OCI-LY3 (cell line): ENCODE data around the gene SNTB2.

Source experiments
- H2AFZ ChIP-seq: fragments of 200-600, 300-600 bp; shearing (Covaris generic); 2 replicates; pipeline ENCODE4 v1.6.0; 2014; ENCODE audit warnings: antibody characterized with exemption, low read depth, low read length
- H3K27ac ChIP-seq: fragments of 200-600, 300-600 bp; sonication (generic); 2 replicates; pipeline ENCODE4 v1.5.1; 2014; ENCODE audit warnings: mild to moderate bottlenecking, low read length, moderate library complexity, mixed read lengths
- H3K27me3 ChIP-seq: fragments of 200-600, 300-600 bp; sonication (generic); 2 replicates; pipeline ENCODE4 v1.6.1; 2014; ENCODE audit warnings: low read depth, low read length, mixed read lengths
- H3K36me3 ChIP-seq: fragments of 200-600, 300-600 bp; sonication (generic); replicated peaks from 2 replicates; pipeline ENCODE3; 2014; ENCODE audit warnings: low read depth, low read length, mixed read lengths
- H3K4me1 ChIP-seq: fragments of 300-600, 200-600 bp; sonication (generic); 2 replicates; pipeline ENCODE4 v1.6.1; 2014; ENCODE audit warnings: low read length, mixed read lengths
- H3K4me2 ChIP-seq: fragments of 200-600, 300-600 bp; sonication (generic); 2 replicates; pipeline ENCODE4 v1.6.1; 2014; ENCODE audit warnings: low read length, mixed read lengths
- H3K4me3 ChIP-seq: fragments of 300-600, 200-600 bp; sonication (generic); 2 replicates; pipeline ENCODE4 v1.5.1; 2014; ENCODE audit warnings: antibody characterized with exemption, mild to moderate bottlenecking, low read length, moderate library complexity
- H3K79me2 ChIP-seq: fragments of 300-600, 200-600 bp; shearing (Covaris generic); 2 replicates; pipeline ENCODE4 v1.6.1; 2014; ENCODE audit warnings: mild to moderate bottlenecking, low read length, mixed read lengths
- H3K9ac ChIP-seq: fragments of 300-600, 200-600 bp; shearing (Covaris generic); 2 replicates; pipeline ENCODE4 v1.6.0; 2014; ENCODE audit warnings: mild to moderate bottlenecking, low read length, moderate library complexity
- H3K9me3 ChIP-seq: fragments of 200-600, 300-600 bp; shearing (Covaris generic); 2 replicates; pipeline ENCODE4 v1.6.1; 2014; ENCODE audit warnings: low read length, mixed read lengths; ENCODE audit not compliant: insufficient read depth
- H4K20me1 ChIP-seq: fragments of 200-600, 300-600 bp; sonication (generic); 2 replicates; pipeline ENCODE4 v1.6.1; 2016; ENCODE audit warnings: low read length, mixed read lengths; ENCODE audit not compliant: insufficient read depth
- CTCF ChIP-seq: fragments of 200-600, 300-600 bp; sonication (generic); IDR thresholded peaks from 2 replicates; pipeline ENCODE4 v1.5.1; 2014; ENCODE audit warnings: antibody characterized with exemption, low read length, low read depth
- EZH2phosphoT487 ChIP-seq: fragments of 200-600 bp; shearing (Covaris generic); IDR thresholded peaks from 2 replicates; pipeline ENCODE4 v1.6.1; 2018; ENCODE audit warnings: antibody characterized with exemption, mixed run types, low read depth

Gene SNTB2

GRCh38 chr16:69171325-69172084 is 15.5 kb upstream of the SNTB2 start:
- Histone ChIP-seq H3K27ac (peak overlapping the region; percentile 42), H2AFZ (no peak overlapping the region), H3K4me2 (peak overlapping the region; percentile 33)

DNA sequence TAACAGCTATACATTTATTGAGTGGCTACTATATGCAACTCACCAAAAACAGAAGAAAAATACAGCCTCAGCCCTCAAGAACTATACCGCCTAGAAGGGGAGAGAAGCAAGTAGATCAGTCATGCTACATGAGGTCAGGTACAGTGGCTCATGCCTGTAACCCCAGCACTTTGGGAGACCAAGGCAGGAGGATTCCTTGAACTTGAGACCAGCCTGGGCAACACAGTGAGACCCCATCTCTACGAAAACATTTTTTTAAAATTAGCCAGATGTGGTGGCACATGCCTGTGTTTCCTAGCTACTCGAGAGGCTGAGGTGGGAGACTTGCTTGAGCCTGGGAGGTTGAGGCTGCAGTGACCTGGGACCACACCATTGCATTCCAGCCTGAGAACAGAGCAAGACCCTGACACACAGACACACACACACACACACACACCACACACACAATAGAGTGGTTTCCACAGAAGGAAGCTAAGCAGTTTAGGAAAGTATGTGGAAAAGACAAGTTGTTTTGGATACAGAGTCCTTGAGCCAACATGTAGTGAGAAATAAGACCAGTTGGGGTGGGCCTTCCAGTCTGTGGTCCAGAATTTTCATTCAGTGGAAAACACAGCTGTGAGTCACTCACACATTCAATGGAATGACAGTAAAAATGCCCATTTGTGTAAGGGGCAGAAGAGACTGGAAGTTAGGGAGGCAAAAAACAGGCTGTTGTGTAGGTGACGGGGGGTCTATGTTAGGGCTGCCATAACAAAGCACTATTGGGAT is 10.7 kb upstream of the SNTB2 start:
- Histone ChIP-seq H4K20me1 (no peaks in the 10 kb centered on the region), H3K9ac (no peak overlapping the region), H3K36me3 (peaks cover 5% of the 10 kb centered on the region), H3K27ac (no peak overlapping the region), H3K27me3 (no peaks in the 10 kb centered on the region), H3K79me2 (no peaks in the 10 kb centered on the region), H3K4me3 (no peak overlapping the region), H3K4me1 (peaks cover 5% of the 10 kb centered on the region), H3K9me3 (no peaks in the 10 kb centered on the region), H3K4me2 (no peak overlapping the region), H2AFZ (no peak overlapping the region)
- TF ChIP-seq CTCF (no peak), EZH2phosphoT487 (no peak)

More at GRCh38 chr16:69171325-69172084, 15.5 kb upstream of the SNTB2 start:
- Histone ChIP-seq H3K9me3 (no peaks in the 10 kb centered on the region), H4K20me1 (no peaks in the 10 kb centered on the region), H3K9ac (no peak overlapping the region), H3K27me3 (no peaks in the 10 kb centered on the region), H3K79me2 (no peaks in the 10 kb centered on the region), H3K4me1 (peaks cover 16% of the 10 kb centered on the region), H3K36me3 (peaks cover 36% of the 10 kb centered on the region), H3K4me3 (no peak overlapping the region)
- TF ChIP-seq EZH2phosphoT487 (no peak), CTCF (no peak)

GRCh38 chr16:69179328-69180010 is 7.5 kb upstream of the SNTB2 start:
- no peaks in the 10 kb centered on the region for H4K20me1 ChIP-seq
- H3K4me3 ChIP-seq = no peak overlapping the region
- no peaks in the 10 kb centered on the region for H3K79me2 ChIP-seq
- H3K27ac ChIP-seq = no peak overlapping the region
- no peaks in the 10 kb centered on the region for H3K36me3 ChIP-seq
- H3K4me2 ChIP-seq = no peak overlapping the region
- no peak overlapping the region for H3K9ac ChIP-seq
- H3K9me3 ChIP-seq = no peaks in the 10 kb centered on the region
- no peaks in the 10 kb centered on the region for H3K27me3 ChIP-seq
- H3K4me1 ChIP-seq = no peaks in the 10 kb centered on the region
- no peak overlapping the region for H2AFZ ChIP-seq
- TF ChIP-seq CTCF = no peak
- no peak for TF ChIP-seq EZH2phosphoT487

GRCh38 chr16:69180011-69180338 is 7.0 kb upstream of the SNTB2 start:
- Histone ChIP-seq H3K9ac (no peak overlapping the region), H2AFZ (no peak overlapping the region), H3K4me1 (no peaks in the 10 kb centered on the region), H3K79me2 (no peaks in the 10 kb centered on the region), H3K27ac (no peak overlapping the region), H4K20me1 (no peaks in the 10 kb centered on the region), H3K9me3 (no peaks in the 10 kb centered on the region), H3K27me3 (no peaks in the 10 kb centered on the region), H3K4me3 (no peak overlapping the region), H3K4me2 (no peak overlapping the region), H3K36me3 (no peaks in the 10 kb centered on the region)
- TF ChIP-seq CTCF (no peak), EZH2phosphoT487 (no peak)
